Inferior parietal cortex (tissue), 1 donor: ENCODE measurements around the gene JUND.

Source experiments
- DNase-seq: peaks from one replicate; pipeline ENCODE4 v3.0.0-alpha.2; 2016; ENCODE audit errors: extremely low spot score

The JUND gene

GRCh38 chr19:18308051-18308947 lies 26.9 kb upstream of the JUND start:
- DNase-seq = no peak

- DNase-seq = no peak
Measured at GRCh38 chr19:18307271-18307681, 25.9 kb upstream of the JUND start.

GRCh38 chr19:18306888-18307260 lies 25.5 kb upstream of the JUND start:
- peak; percentile 49 for DNase-seq

- no peak for DNase-seq
Measured at GRCh38 chr19:18306209-18306887, 24.9 kb upstream of the JUND start.

- DNase-seq = peak; percentile 58
Measured at GRCh38 chr19:18304458-18305310, 23.3 kb upstream of the JUND start.

GRCh38 chr19:18304208-18304457 lies 22.7 kb upstream of the JUND start:
- DNase-seq = no peak

GRCh38 chr19:18301718-18302111 lies 20.3 kb upstream of the JUND start:
- no peak for DNase-seq

- DNase-seq = no peak
Measured at GRCh38 chr19:18300930-18301717, 19.7 kb upstream of the JUND start.

- DNase-seq = no peak
Measured at GRCh38 chr19:18299654-18300053, 18.2 kb upstream of the JUND start.

GRCh38 chr19:18298601-18299000 lies 17.2 kb upstream of the JUND start:
- DNase-seq = no peak

- no peak for DNase-seq
Measured at GRCh38 chr19:18297308-18297707, 15.9 kb upstream of the JUND start.

GRCh38 chr19:18295034-18295451 lies 13.6 kb upstream of the JUND start:
- DNase-seq = no peak

GRCh38 chr19:18294467-18294864 lies 13.0 kb upstream of the JUND start:
- no peak for DNase-seq

GRCh38 chr19:18293642-18294466 lies 12.4 kb upstream of the JUND start:
- DNase-seq = no peak

- DNase-seq = no peak
Measured at GRCh38 chr19:18292810-18293641, 11.6 kb upstream of the JUND start.

- no peak for DNase-seq
Measured at GRCh38 chr19:18292462-18292809, 11.0 kb upstream of the JUND start.

GRCh38 chr19:18291590-18292461 lies 10.4 kb upstream of the JUND start:
- DNase-seq = peak; percentile 71

GRCh38 chr19:18291019-18291524 lies 9.7 kb upstream of the JUND start:
- DNase-seq = no peak
